DMS153 (cell line): ENCODE data around the gene RIPK4.

ENCODE experiments used
- DNase-seq: peaks from one replicate; lab custom pipeline; 2025; lab: John Stamatoyannopoulos, UW

The RIPK4 gene

DNA sequence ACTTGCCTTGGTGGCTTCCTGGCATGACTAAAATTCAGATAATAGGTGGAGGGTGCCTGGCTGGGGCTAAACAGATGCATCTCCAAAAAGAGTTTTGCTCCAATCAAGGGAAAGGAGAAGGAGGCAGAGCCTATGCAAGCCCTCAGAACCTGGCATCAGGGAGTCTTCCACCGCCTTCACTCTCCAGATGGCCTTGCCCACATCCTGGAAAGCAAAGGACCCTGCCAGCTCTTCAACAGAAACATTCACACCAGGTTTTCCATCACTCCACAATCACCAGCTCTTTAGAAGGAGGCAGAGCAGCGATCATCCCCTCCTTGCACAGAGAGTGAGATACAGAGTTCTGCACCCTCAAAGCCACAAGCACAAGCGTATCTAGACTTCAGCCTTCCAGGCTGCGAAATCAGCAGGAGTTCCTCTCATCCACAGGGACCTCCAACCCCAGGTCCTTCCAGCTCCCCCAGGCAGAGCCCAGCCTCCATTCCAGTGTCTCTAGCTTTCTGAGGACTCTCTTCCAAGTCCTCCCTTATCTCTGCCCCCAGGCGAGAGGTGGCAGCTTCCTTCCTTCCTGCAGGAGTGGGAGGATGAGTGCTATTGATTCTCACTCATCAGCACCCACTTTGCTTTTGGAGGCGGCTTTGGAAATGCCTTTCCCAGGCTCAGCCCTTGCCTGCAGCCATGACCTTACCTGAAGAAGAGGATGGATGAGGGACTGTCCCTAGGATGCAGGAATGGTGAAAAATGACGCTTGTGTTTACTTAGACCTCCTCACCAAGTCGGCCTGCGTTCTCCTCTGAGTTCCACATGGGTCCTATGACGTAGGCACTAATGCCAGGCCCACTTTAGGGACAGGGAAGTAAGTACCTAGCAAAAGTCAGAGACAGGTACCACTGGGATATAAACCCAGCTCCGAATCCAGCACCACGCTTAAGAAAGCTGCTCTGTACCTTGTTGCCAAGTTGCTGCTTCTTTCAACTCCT, 75.4 kb downstream of the RIPK4 start:
- DNase-seq, result no peak
